ENCODE measurements around the gene PCGF6. TPM values are rescaled to one million over a fixed set of nuclear protein-coding genes. Genes with fewer than 3 reads are reported as not detected.

The PCGF6 gene
- total RNA-seq, 4 donors from 2014 or later, result 5.8 to 10.8 (median 9.6) TPM

GRCh38 chr10:103287992-103288391, 62.9 kb downstream of the PCGF6 start:
- TF ChIP-seq CTCF (IDR thresholded peaks at IDR 0.05), result no peak
- no peak for TF ChIP-seq POLR2A (IDR thresholded peaks at IDR 0.05)
- no peak for DNase-seq
- no peak overlapping the region for H3K27ac ChIP-seq
- no peaks in the 10 kb centered on the region for H3K4me1 ChIP-seq
- WGBS, 2 donors, result 83 to 86% methylated on average over 5 of the region's 5 CpGs
- H3K9me3 ChIP-seq, result no peaks in the 10 kb centered on the region
- H3K4me3 ChIP-seq (replicated peaks in 1 of 3), result no peak overlapping the region
- intact Hi-C loops (cut with DNase I), result no loop called here
- H3K36me3 ChIP-seq, result no peaks in the 10 kb centered on the region
- H3K27me3 ChIP-seq, result no peaks in the 10 kb centered on the region

GRCh38 chr10:103284170-103284569, 66.8 kb downstream of the PCGF6 start:
- H3K4me1 ChIP-seq, result no peaks in the 10 kb centered on the region
- H3K27me3 ChIP-seq, result no peaks in the 10 kb centered on the region
- no peaks in the 10 kb centered on the region for H3K9me3 ChIP-seq
- TF ChIP-seq POLR2A (IDR thresholded peaks at IDR 0.05), result no peak
- TF ChIP-seq CTCF (IDR thresholded peaks at IDR 0.05), result no peak
- H3K36me3 ChIP-seq, result no peaks in the 10 kb centered on the region
- no peak overlapping the region for H3K4me3 ChIP-seq (replicated peaks in 1 of 3)
- 84 to 86% methylated on average over 11 of the region's 11 CpGs for WGBS, 2 donors
- H3K27ac ChIP-seq, result no peak overlapping the region
- DNase-seq, result no peak
- intact Hi-C loops (cut with DNase I), result no loop called here

DNA sequence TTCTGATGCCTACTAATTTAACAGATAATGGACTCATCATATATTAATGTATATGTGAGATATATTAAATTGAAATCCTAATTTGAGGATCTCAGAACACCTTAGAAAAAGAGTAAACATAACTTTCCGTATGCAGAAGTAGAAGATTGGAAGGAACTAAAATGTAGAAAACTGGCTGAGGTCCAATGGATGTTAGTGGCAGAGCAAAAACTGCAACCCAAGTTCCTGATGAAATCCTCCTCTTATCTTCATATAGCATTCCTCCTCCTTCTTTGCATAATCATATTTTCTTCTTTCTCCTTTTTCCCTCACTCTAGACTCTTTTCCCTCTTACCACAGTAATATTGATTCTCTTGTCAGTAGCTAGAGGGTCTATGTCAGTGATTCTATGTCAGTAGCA, 68.0 kb downstream of the PCGF6 start:
- no peaks in the 10 kb centered on the region for H3K9me3 ChIP-seq
- WGBS, 2 donors, result 60 to 65% methylated on average over 1 of the region's 1 CpG
- DNase-seq, result no peak
- no peak for TF ChIP-seq CTCF (IDR thresholded peaks at IDR 0.05)
- no peak for TF ChIP-seq POLR2A (IDR thresholded peaks at IDR 0.05)
- no peak overlapping the region for H3K27ac ChIP-seq
- no peak overlapping the region for H3K4me3 ChIP-seq (replicated peaks in 1 of 3)
- peaks cover 0 to 2% of the 10 kb centered on the region in 2 donors for H3K4me1 ChIP-seq
- H3K36me3 ChIP-seq, result no peaks in the 10 kb centered on the region
- peaks cover 6% of the 10 kb centered on the region for H3K27me3 ChIP-seq
- intact Hi-C loops (cut with DNase I), result no loop called here

- H3K36me3 ChIP-seq, result no peaks in the 10 kb centered on the region
- WGBS, 2 donors, result 1 to 8% methylated on average over 14 of the region's 14 CpGs
- H3K27me3 ChIP-seq, result peaks cover 16% of the 10 kb centered on the region
- peaks cover 4 to 14% of the 10 kb centered on the region in 2 donors for H3K4me1 ChIP-seq
- H3K9me3 ChIP-seq, result no peaks in the 10 kb centered on the region
- intact Hi-C loops (cut with DNase I), result no loop called here
- DNase-seq, result no peak
- H3K27ac ChIP-seq, result no peak overlapping the region
- TF ChIP-seq CTCF (IDR thresholded peaks at IDR 0.05) (no peak), POLR2A (IDR thresholded peaks at IDR 0.05) (no peak)
- H3K4me3 ChIP-seq (replicated peaks in 1 of 3), result no peak overlapping the region
These were observed 69.2 kb downstream of the PCGF6 start for GRCh38 chr10:103281753-103282152.

GRCh38 chr10:103280506-103280905, 70.4 kb downstream of the PCGF6 start:
- H3K27ac ChIP-seq, result no peak overlapping the region
- TF ChIP-seq POLR2A (IDR thresholded peaks at IDR 0.05) (no peak), CTCF (IDR thresholded peaks at IDR 0.05) (no peak)
- intact Hi-C loops (cut with DNase I), result no loop called here
- no peak overlapping the region for H3K4me3 ChIP-seq (replicated peaks in 1 of 3)
- no peaks in the 10 kb centered on the region for H3K36me3 ChIP-seq
- no peaks in the 10 kb centered on the region for H3K9me3 ChIP-seq
- 90 to 96% methylated on average over 2 of the region's 2 CpGs for WGBS, 2 donors
- no peak for DNase-seq
- H3K27me3 ChIP-seq, result peaks cover 22% of the 10 kb centered on the region
- H3K4me1 ChIP-seq, result peaks cover 5 to 17% of the 10 kb centered on the region in 2 donors
